Ishikawa (cell line): ENCODE measurements around the gene CD8B2.

Experiments used
- EP300 ChIP-seq: IDR thresholded peaks from 2 replicates; pipeline ENCODE4 v1.6.1; 2012; ENCODE audit warnings: borderline replicate concordance
- NFIC ChIP-seq: IDR thresholded peaks from 2 replicates; pipeline ENCODE4 v1.6.1; 2012
- RAD21 ChIP-seq: IDR thresholded peaks from 2 replicates; pipeline ENCODE4 v1.6.1; 2012; ENCODE audit warnings: low read depth
- TAF1 ChIP-seq: IDR thresholded peaks from 2 replicates; pipeline ENCODE4 v1.6.1; 2012; ENCODE audit warnings: low read depth, mild to moderate bottlenecking
- TCF12 ChIP-seq: IDR thresholded peaks from 2 replicates; pipeline ENCODE4 v1.6.1; 2012; ENCODE audit warnings: low read depth
- TEAD4 ChIP-seq: IDR thresholded peaks from 2 replicates; pipeline ENCODE4 v1.6.1; 2012
- TF ChIP-seq, protein P1 (sequence below): IDR thresholded peaks from 2 replicates; pipeline ENCODE4 v1.6.1; 2012; ENCODE audit warnings: low read depth, mild to moderate bottlenecking
- TF ChIP-seq, protein P2 (sequence below): IDR thresholded peaks from 2 replicates; pipeline ENCODE4 v1.6.1; 2012
- TF ChIP-seq, protein P3 (sequence below): IDR thresholded peaks from 2 replicates; pipeline ENCODE4 v1.6.1; 2012

DNA sequence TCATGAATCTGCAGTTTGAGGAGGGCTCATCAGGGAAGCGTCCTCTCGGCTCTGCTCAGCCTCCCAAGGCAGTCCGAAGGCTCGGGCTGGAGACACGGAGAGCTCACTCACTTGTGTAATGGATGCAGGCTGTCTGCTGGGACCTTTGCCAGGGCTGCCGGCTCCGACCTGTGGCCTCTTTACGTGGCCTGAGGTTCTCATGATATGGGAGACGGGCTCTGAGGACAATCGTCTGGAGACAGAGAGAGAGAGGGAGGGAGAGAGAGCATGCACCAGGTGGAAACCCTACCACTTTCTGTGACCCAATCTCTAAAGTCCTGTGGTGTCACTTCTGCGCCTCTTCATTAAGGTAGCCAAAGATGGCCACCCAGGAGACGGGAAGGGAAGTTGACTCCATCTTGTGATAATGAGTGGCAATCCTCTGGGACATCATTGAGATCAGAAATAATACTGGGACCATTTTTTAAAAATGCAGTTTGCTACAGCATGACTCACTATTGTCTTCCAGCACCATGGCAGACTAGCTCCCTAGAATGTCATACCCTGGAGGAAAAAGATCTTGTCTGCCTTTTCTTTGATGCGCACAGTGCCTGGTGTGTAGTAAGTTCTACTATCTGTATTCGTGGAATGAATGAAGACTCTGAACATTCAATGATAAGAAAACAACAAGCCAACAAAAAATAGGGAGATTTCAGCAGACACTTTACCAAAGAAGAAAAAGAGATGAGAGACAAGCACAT is 60.2 kb downstream of the CD8B2 start:
- TF ChIP-seq RAD21 (no peak), TEAD4 (no peak), NFIC (no peak), TCF12 (no peak), EP300 (no peak), TAF1 (no peak)
- TF ChIP-seq, protein P1, sequence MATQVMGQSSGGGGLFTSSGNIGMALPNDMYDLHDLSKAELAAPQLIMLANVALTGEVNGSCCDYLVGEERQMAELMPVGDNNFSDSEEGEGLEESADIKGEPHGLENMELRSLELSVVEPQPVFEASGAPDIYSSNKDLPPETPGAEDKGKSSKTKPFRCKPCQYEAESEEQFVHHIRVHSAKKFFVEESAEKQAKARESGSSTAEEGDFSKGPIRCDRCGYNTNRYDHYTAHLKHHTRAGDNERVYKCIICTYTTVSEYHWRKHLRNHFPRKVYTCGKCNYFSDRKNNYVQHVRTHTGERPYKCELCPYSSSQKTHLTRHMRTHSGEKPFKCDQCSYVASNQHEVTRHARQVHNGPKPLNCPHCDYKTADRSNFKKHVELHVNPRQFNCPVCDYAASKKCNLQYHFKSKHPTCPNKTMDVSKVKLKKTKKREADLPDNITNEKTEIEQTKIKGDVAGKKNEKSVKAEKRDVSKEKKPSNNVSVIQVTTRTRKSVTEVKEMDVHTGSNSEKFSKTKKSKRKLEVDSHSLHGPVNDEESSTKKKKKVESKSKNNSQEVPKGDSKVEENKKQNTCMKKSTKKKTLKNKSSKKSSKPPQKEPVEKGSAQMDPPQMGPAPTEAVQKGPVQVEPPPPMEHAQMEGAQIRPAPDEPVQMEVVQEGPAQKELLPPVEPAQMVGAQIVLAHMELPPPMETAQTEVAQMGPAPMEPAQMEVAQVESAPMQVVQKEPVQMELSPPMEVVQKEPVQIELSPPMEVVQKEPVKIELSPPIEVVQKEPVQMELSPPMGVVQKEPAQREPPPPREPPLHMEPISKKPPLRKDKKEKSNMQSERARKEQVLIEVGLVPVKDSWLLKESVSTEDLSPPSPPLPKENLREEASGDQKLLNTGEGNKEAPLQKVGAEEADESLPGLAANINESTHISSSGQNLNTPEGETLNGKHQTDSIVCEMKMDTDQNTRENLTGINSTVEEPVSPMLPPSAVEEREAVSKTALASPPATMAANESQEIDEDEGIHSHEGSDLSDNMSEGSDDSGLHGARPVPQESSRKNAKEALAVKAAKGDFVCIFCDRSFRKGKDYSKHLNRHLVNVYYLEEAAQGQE = no peak
- TF ChIP-seq, protein P2, sequence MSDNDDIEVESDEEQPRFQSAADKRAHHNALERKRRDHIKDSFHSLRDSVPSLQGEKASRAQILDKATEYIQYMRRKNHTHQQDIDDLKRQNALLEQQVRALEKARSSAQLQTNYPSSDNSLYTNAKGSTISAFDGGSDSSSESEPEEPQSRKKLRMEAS = no peak
- TF ChIP-seq, protein P3, sequence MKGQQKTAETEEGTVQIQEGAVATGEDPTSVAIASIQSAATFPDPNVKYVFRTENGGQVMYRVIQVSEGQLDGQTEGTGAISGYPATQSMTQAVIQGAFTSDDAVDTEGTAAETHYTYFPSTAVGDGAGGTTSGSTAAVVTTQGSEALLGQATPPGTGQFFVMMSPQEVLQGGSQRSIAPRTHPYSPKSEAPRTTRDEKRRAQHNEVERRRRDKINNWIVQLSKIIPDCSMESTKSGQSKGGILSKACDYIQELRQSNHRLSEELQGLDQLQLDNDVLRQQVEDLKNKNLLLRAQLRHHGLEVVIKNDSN = no peak
